Activated CD4-positive, alpha-beta T cell treated with anti-CD3 and anti-CD28 coated beads, Interleukin-2, Interleukin-4, amounts not matched to agents 100 ng/mL and 50 ng/mL, durations not matched to agents 16 hours and 8 hours (primary cell): ENCODE measurements around the gene PRDX2.
A peak's percentile ranks its signal among the peaks of the same experiment; 100 is the strongest.
"Not testable (repeated sequence)": the region's sequence is repeated elsewhere in the genome, so short reads cannot be mapped to it uniquely, and the experiment has no call there.

Source experiments
- DNase-seq: peaks from one replicate; pipeline ENCODE4 v3.0.0-alpha.2; 2020; ENCODE audit warnings: low spot score

Gene PRDX2

DNA sequence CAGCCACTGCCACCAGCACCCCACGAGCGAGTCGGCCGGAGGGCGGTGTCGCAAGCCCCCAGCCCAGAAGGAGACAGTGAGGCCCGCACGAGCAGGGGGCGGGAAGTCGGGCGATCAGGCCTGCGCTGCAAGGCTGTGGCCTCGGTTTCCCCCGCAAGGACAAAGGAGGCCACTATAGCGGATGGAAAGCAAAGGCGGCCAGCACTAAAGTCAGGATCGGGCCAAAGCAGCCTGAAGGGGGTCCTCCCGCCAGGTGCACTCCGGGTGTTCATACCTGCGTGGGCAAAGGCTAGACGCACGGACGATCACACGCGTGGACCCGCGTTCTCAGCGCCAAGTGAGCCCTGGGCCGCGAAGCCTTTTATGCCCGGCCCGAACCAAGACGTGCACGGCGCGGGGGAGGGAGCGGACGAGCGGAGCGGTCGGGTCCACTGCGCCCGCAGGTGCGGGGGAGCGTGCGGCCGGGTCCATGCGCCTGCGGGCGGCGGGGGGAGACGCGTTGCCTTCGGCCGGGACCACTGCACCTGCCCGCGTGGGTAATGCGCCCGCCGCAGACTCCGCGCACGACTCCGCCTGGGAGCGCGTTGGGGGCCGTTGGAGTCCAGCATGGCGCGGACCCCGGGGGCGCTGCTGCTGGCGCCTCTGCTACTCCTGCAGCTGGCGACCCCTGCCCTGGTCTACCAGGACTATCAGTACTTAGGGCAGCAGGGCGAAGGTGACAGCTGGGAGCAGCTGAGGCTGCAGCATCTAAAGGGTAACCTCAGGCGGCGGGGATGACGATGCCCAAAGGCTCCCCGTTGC, at the start of gene PRDX2, which contains the start of gene THSD8:
Gene PRDX2, minus strand, starts transcription at position 335 of the 801 bp plus-strand sequence. CDS start 539 bp downstream, outside the sequence.
Gene THSD8, plus strand, starts transcription at position 604 of the 801 bp plus-strand sequence. Its CDS starts 3 bp downstream, at position 607.
- peak; percentile 83 for DNase-seq

DNA sequence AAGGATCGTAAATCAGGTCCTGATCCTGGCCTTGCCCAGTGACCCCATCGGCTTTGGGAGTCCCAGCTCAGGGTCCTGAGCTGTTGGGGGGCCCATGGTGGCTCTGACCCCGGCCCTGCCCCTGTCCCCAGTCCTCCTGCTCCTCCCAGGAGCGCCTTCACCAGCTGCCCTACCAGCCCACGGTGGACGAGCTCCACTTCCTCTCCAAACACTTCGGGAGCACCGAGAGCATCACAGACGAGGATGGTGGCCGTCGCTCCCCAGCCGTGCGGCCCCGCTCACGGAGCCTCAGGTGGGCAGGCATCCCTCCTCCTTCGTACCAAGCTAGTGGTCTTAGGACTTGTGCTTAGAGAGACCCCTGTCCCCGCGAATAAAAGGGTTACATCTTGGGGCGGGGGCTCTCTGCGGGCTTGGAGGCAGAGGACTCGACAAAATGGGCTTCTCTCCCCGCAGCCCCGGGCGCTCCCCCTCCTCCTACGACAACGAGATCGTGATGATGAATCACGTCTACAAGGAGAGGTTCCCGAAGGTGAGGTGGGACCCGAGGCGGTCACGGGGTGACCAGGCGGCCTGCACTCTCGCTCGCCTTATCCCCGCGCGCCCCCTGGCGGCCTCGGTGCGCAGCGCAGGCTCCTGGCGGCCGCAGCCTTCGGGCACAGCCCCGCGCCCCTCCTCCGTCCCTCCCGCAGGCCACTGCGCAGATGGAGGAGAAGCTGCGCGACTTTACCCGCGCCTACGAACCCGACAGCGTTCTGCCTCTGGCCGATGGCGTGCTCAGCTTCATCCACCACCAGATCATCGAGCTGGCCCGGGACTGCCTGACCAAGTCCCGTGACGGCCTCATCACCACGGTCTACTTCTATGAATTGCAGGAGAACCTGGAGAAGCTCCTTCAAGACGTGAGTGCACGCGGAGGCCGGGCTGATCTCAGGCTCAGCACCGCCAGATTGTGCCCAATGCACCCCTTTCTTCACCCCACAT, 45.8 kb upstream of the PRDX2 start:
- DNase-seq = peak; percentile 86

DNA sequence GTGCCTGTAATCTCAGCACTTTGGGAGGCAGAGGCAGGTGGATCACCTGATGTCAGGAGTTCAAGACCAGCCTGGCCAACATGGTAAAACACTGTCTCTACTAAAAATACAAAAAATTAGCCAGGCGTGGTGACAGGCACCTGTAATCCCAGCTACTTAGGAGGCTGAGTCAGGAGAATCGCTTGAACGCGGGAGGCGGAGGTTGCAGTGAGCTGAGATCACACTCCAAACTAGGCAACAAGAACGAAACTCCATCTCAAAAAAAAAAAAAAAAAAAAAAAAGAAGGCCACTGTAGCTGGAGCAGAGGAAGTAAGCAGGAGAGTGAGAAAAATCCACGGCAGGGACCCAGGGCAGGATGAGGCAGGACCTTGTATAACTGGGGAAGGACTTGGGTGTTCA, 45.0 kb upstream of the PRDX2 start:
- not testable (repeated sequence) for DNase-seq

GRCh38 chr19:12843999-12844732, 42.6 kb upstream of the PRDX2 start:
- DNase-seq = no peak

GRCh38 chr19:12843328-12843727, 41.7 kb upstream of the PRDX2 start:
- no peak for DNase-seq

- DNase-seq = no peak
These were observed 40.9 kb upstream of the PRDX2 start for GRCh38 chr19:12842511-12842910.

DNA sequence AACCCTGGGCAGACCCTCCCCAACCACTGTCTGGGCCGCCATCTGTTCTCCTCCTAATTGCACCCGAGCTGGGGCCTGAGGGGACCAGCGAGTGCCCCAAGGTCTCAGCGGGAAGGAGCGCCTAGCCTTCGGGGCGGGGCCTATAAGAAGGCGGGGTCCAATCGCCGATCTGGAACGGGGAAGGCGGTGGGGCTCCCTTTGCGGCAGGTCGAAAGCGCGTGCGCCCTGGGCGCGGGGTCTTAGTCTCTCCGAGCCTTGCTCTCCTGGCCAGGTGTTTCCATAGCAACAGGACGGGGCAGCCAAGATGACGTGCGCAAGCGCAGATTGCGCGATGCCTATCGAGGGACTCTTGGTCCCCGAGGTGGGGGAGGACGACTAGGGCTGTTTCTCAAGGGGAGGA, 39.5 kb upstream of the PRDX2 start:
- DNase-seq = no peak

DNA sequence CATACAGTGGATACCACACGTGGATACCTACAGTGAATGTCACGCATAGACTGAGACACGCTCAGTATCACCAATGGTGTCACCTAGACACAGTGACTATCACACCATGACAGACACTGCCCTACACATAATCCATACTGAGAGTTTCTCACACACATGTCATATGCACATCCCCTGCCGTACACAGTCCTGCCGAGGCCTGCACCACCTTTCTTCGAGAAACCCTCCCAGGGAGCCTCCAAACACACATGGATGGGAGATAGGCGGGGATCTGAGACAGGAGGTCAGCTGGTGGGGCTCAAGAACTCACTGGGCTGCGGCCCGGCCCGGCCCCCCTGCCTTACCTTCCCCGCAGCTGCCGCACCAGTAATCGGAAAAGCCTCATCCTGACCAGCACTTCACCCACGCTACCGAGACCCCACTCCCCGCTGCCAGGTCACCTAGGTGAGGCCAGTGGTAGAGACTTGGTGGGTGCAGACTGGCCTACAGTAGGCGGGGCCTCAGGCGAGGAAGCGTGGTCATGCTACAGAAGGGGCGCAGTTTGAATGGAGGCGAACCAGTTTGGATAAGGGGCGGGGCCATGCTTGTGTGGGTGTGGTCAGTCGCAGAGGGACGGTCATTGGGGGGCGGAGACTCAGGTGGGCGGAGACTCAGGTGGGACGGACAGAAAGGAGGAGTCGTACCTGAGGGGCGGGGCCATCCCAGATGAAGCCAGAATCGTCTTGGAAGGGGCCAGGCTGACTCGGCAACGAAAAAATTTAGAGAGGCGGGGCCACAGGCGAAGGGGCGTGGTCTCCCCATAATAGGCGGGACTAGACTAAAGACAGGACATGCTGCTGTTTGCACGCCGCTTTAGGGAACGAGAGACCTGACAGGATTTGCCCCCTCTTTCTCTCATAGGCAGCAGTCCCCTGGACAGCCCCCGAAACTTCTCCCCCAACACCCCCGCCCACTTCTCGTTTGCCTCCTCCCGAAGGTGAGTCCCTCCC, 38.8 kb upstream of the PRDX2 start:
- DNase-seq = peak; percentile 67

DNA sequence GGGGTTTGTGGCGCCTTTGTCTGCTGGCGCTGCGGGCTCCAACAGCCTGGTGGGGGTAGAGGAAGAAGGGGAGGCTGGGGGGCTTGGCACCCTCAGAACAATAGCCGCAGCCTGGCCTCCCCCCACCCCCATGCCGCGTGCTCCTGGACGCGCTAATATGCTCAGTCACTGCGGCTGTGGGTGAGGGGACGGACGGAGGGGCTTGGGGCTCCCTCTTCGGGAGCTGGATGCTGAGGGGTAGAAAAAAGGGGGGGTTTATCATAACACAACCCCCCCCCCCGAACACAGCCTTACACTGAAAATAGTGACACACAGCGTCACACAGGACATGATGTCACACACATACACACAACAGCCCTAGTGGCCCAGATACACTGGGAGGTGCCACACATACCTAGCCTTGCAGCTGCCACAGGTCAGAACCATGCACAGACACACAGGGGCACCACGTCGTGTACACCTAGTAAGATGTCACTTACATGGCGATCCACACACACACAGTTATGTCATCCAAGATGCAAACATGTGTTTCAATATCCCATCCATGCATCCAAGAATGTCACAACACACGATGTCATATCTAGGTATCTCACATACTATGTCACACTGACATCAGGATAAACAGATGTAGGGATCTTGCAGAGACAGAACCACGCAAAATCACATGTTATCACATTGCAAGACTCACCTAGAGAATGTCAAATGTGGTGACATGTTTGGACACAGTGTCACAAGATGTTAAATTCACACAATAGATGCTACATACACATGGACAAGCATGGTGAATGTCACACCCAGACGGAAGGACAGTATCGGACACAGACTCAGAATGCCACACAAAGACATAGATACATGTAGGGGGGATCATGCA, 37.5 kb upstream of the PRDX2 start:
- DNase-seq = no peak

DNA sequence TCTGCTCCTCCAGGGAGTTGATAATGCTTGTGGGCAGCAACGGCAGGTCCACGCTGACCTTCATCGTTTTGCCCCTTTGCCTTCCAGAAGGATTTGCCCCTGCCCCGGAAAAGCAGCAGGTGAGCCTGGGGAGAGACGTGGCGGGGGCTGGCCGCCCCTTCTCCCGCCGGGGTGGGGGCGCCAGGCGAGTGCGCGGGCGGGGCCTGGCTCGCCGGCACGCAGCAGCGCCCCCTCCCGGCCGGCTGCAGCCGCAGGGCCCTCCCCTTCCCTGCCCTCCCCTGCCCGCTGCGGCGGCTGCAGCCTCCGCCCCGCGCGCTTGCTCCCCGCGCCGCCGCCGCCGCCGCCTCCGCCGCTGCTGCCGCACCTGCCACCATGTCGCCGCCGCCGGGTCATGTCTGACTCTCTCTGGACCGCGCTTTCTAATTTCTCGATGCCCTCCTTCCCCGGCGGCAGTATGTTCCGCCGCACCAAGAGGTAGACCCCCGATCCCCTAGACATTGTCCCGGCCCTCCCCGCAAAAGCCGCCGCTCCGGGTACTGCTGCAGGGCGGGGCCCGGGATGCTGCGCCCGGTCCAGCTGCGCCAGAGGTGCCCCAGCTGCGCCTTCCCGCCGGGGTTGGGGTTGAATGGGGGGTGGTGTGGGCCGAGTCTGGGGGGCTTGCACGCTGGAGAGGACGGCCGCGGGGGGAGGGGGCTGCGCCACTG, 36.7 kb upstream of the PRDX2 start, which contains the start of gene MAST1:
Gene MAST1, plus strand, starts transcription at position 334 of the 704 bp plus-strand sequence. Its CDS starts 58 bp downstream, at position 392.
- no peak for DNase-seq

DNA sequence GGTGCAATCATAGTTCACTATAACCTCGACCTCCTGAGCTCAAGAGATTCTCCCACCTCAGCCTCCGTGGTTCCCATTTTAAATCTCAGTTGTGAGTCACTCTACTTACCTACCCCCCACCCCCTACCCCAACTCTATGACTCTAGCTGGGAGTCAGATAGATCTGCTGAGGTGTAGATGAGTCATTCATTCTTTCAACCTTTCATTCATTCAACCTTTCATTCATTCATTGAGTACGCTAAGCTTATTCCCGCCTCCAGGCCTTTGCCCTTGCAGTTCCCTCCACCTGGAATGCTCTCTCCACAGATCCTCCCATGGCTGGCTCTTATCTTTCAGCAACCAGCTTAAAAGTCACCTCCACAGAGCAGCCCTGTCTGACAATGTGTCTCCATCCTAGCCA, 35.6 kb upstream of the PRDX2 start:
- no peak for DNase-seq

DNA sequence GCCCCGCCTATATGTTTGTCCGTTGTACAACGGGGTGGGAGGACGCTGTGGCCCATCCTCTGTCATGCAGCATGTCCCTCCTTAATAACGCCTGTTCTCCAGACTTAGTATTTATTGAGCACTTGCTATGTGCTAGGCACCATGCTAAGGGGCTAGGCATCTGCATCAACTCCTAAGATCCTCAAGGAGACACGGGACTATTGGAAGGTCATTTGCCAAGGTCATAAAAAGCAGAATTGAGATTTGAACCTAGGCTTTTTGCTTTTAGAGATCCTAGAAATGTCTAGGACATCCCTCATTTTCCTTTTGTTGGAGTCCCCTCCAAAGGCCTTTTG, 34.9 kb upstream of the PRDX2 start:
- DNase-seq = no peak

GRCh38 chr19:12834976-12835757, 33.6 kb upstream of the PRDX2 start:
- DNase-seq = no peak

DNA sequence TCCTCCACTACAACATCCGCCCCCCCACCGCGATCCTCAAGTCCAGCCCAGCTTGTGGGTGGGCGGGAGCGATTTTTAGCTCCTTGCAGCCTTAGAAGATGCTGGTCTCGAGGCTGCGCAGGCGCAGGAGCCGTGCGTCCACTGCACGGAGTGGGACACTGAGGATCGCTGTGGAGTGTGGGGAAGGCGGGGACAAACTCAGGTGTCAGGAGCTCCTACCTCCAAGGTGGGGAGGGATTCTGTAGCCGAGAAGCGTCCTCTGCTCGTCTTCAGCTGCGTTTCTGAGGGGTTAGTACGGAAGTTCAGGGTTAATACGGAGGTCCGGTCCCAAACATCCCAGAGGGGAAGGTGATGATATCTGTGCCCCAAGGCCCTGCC, 33.0 kb upstream of the PRDX2 start, which contains the start of gene RTBDN:
Gene RTBDN, minus strand, starts transcription at position 14 of the 378 bp plus-strand sequence. CDS start 4,600 bp downstream, outside the sequence.
- DNase-seq = no peak

DNA sequence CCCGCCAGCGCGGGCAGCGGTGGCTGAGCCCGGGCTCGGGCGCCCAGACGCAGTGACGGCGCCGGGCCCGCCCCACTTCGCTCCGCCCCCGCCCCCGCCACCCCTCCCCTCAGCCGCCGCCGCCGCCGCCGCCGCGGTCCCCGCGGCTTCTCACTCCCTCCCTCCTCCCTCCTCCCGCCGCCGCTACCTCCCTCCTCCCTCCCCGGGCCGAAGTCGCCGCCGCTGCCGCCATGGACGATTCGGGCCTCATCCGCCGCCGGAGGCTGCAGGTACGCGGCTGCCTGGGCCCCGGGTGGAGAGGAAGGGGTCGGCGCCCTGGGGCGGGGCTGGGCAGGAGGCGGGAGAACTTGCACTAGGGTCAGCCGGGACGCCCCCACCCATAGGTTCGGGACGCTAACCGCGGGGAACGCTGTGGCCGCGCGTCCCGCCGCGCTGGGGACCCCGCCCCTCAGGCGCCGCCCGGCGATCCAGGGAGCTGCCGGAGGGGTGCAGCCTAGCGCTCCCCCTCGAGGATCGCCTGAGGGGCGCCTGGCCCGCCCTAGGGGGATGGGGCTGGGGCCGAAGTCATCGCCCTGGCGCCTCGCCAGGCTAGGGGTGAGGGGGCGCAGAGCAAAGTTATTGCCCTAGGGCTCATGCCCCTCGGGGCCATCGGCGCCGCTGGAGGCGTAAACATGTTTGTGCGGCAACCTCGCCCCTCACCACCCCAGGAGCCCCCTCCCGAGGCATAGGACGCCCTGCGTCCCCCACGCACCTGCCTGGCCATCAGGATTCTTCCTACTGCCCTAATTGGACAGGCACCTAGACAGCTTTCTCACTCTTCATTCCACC, 32.4 kb upstream of the PRDX2 start:
- DNase-seq = no peak

- DNase-seq = no peak
These were observed 31.8 kb upstream of the PRDX2 start for GRCh38 chr19:12833418-12833737.

- DNase-seq = no peak
These were observed 26.9 kb upstream of the PRDX2 start for GRCh38 chr19:12828494-12828893.
